Endothelial cell (in vitro differentiated cells): ENCODE data around the gene VAMP4. TPM values are rescaled to one million over a fixed set of nuclear protein-coding genes. Genes with fewer than 3 reads are reported as not detected.
"Not testable (repeated sequence)": the region's sequence is repeated elsewhere in the genome, so short reads cannot be mapped to it uniquely, and the experiment has no call there.

Source experiments
- DNase-seq: peaks from one replicate; pipeline ENCODE4 v3.0.0; 2021; ENCODE audit warnings: low spot score
- H3K27ac Mint-ChIP-seq: one replicate; pipeline ENCODE4 v1.8.0; 2021; ENCODE audit warnings: mixed read lengths, inconsistent platforms; ENCODE audit not compliant: unreplicated experiment
- H3K27me3 Mint-ChIP-seq: one replicate; pipeline ENCODE4 v1.8.0; 2021; ENCODE audit warnings: mild to moderate bottlenecking, moderate library complexity, mixed read lengths, inconsistent platforms; ENCODE audit not compliant: unreplicated experiment
- H3K36me3 Mint-ChIP-seq: one replicate; pipeline ENCODE4 v1.8.0; 2021; ENCODE audit warnings: mild to moderate bottlenecking, low read depth, mixed read lengths, inconsistent platforms; ENCODE audit not compliant: unreplicated experiment
- H3K4me1 Mint-ChIP-seq: one replicate; pipeline ENCODE4 v1.8.0; 2021; ENCODE audit warnings: mild to moderate bottlenecking, mixed read lengths, inconsistent platforms; ENCODE audit not compliant: unreplicated experiment
- H3K4me3 Mint-ChIP-seq: one replicate; pipeline ENCODE4 v1.8.0; 2021; ENCODE audit warnings: mild to moderate bottlenecking, mixed read lengths, inconsistent platforms; ENCODE audit not compliant: unreplicated experiment
- H3K9me3 Mint-ChIP-seq: one replicate; pipeline ENCODE4 v1.8.0; 2021; ENCODE audit warnings: mixed read lengths, inconsistent platforms; ENCODE audit not compliant: unreplicated experiment
- total RNA-seq: library from RNA; stranded (reverse); fragmentation: NEBNext Ultra II Directional; extraction: Animal tissue kit (Norgen Biotek cat#: 25700); gene quantifications from one replicate; pipeline ENCODE4 v1.2.1, GENCODE V29; 2021; ENCODE audit not compliant: unreplicated experiment
- TF ChIP-seq, protein P1 (sequence below): fragments of 200-600 bp; sonication (generic); IDR thresholded peaks from one replicate; pipeline ENCODE4 v1.5.0; 2021; ENCODE audit warnings: antibody characterized with exemption; ENCODE audit not compliant: unreplicated experiment

Gene VAMP4
- total RNA-seq, 1 donor from 2014 or later = 11.1 TPM

DNA sequence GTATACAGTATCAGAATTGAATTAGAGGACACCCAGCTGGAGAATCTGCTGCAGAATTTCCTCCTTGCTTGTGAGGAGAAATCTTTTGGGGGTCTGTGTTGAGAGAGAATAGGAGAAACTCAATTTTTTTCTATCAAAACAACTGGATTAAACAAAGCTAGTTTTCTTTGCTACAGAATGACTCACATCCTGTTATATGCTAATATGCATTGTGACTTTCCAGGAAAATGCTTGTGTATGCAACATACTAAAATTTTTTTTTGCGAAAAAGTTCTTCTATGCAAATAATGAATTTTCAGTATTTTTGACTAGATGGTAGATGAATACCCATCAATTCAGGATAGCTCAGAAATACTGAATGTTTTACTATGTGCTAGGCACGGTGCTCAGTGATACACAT, 2.2 kb downstream of the VAMP4 start:
- peak overlapping the region; percentile 9 for H3K4me3 Mint-ChIP-seq

DNA sequence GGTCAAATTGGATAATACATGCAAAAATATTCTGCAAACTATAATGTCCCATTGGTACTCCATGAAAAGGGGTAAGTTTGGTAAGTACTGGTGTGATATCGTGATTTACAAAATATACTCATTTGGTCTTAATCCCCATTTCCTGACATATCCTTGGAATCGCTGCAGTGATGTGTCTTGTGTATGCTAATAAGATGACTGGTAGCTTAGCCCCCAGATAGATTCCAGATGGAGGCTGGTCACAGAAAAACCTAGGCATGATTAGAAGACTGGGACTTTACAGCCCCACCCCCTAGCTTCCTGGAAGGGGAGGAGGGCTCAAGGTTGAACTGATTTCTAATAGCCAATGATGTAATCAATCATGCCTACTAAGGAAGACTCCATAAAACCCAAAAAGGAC, 3.0 kb downstream of the VAMP4 start:
- no peak overlapping the region for H3K27ac Mint-ChIP-seq
- no peak overlapping the region for H3K4me3 Mint-ChIP-seq
- TF ChIP-seq, protein P1, sequence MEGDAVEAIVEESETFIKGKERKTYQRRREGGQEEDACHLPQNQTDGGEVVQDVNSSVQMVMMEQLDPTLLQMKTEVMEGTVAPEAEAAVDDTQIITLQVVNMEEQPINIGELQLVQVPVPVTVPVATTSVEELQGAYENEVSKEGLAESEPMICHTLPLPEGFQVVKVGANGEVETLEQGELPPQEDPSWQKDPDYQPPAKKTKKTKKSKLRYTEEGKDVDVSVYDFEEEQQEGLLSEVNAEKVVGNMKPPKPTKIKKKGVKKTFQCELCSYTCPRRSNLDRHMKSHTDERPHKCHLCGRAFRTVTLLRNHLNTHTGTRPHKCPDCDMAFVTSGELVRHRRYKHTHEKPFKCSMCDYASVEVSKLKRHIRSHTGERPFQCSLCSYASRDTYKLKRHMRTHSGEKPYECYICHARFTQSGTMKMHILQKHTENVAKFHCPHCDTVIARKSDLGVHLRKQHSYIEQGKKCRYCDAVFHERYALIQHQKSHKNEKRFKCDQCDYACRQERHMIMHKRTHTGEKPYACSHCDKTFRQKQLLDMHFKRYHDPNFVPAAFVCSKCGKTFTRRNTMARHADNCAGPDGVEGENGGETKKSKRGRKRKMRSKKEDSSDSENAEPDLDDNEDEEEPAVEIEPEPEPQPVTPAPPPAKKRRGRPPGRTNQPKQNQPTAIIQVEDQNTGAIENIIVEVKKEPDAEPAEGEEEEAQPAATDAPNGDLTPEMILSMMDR = no peak

More for the DNA sequence above, 2.2 kb downstream of the VAMP4 start:
- Mint-ChIP-seq H3K27ac (no peak overlapping the region), H3K36me3 (peaks cover 7% of the 10 kb centered on the region), H3K27me3 (peaks cover 4% of the 10 kb centered on the region), H3K4me1 (peaks cover 33% of the 10 kb centered on the region), H3K9me3 (no peaks in the 10 kb centered on the region)
- TF ChIP-seq, protein P1 = no peak
- DNase-seq = no peak

DNA sequence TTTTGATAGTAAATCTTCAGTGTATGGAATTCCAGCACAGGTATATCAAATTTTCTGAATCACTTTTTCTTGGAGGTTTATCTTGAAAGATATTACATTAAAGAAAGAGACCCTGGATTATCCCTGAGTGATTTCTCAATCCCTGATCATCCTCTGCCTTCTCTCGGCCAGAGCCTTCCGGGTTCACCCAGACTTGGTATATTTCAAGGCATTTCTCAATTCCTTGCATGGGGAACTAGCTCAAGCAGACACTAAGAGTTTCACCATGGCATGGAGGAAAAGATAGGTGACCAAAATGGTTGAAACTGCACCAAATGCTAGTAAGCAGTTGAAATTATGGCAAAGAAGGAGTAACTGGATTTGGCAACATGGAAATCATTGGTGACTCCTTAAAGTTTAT, 5.7 kb downstream of the VAMP4 start:
- no peaks in the 10 kb centered on the region for H3K9me3 Mint-ChIP-seq
- no peak for DNase-seq
- H3K27ac Mint-ChIP-seq = no peak overlapping the region
- TF ChIP-seq, protein P1 = no peak
- H3K27me3 Mint-ChIP-seq = peaks cover 3% of the 10 kb centered on the region
- peaks cover 7% of the 10 kb centered on the region for H3K36me3 Mint-ChIP-seq
- no peak overlapping the region for H3K4me3 Mint-ChIP-seq
- H3K4me1 Mint-ChIP-seq = peaks cover 14% of the 10 kb centered on the region

More for the DNA sequence above, 3.0 kb downstream of the VAMP4 start:
- Mint-ChIP-seq H3K9me3 (no peaks in the 10 kb centered on the region), H3K36me3 (peaks cover 7% of the 10 kb centered on the region), H3K27me3 (peaks cover 4% of the 10 kb centered on the region), H3K4me1 (peaks cover 29% of the 10 kb centered on the region)
- no peak for DNase-seq

DNA sequence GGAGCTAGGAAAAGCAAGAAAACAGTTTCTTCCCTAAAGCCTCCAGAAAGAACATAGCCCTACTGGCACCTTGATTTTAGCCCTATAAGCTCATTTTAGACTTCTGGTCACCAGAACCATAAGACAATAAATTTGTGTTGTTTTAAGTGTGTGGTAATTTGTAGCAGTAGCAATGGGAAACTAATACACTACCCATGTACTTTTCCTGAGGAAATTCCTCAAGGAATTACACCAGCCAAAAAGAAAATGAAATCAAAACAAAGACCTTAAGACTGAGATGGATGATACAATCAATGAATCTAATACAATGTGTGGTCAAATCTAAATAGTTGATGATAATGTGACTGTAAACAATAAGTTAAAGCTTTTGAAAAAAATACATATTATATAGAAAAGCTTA, 11.8 kb downstream of the VAMP4 start:
- H3K27ac Mint-ChIP-seq = peak overlapping the region; percentile 86
- H3K36me3 Mint-ChIP-seq = peaks cover 13% of the 10 kb centered on the region
- H3K4me1 Mint-ChIP-seq = peaks cover 19% of the 10 kb centered on the region
- TF ChIP-seq, protein P1 = no peak
- no peak overlapping the region for H3K4me3 Mint-ChIP-seq
- peaks cover 2% of the 10 kb centered on the region for H3K27me3 Mint-ChIP-seq
- DNase-seq = no peak
- H3K9me3 Mint-ChIP-seq = no peaks in the 10 kb centered on the region

DNA sequence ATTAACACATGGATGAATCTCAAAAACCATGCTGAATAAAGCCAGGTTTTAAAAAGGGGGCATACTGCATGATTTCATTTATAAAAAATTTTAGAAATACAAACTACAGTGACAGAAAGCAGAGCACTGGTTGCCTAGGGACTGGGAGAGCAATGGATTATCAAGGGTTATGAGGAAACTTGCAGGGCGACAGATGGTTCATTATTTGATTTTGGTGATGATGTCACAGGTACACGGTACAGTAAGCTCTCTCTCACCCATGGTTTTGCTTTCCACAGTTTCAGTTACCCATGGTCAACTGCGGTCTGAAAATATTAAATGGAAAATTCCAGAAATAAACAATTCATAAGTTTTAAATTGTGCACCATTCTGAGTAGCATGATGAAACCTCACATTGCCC, 14.1 kb downstream of the VAMP4 start:
- peaks cover 25% of the 10 kb centered on the region for H3K36me3 Mint-ChIP-seq
- H3K27ac Mint-ChIP-seq = no peak overlapping the region
- no peak for DNase-seq
- no peak overlapping the region for H3K4me3 Mint-ChIP-seq
- peaks cover 19% of the 10 kb centered on the region for H3K4me1 Mint-ChIP-seq
- peaks cover 2% of the 10 kb centered on the region for H3K27me3 Mint-ChIP-seq
- no peaks in the 10 kb centered on the region for H3K9me3 Mint-ChIP-seq
- TF ChIP-seq, protein P1 = no peak

DNA sequence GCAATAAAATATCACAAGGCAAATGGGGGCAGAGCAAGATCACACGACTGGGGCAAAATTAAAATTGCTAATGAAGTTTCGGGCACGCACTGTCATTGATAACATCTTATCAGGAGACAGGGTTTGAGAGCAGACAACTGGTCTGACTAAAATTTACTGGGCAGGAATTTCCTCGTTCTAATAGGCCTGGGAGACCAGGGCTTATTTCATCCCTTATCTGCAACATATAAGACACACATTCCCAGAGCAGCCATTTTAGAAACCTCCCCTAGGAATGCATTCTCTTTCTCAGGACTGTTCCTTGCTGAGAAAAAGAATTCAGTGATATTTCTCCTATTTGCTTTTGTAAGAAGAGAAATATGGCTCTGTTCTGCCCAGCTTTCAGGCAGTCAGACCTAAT, 18.7 kb downstream of the VAMP4 start:
- not testable (repeated sequence) for DNase-seq, H3K9me3 Mint-ChIP-seq, H3K27ac Mint-ChIP-seq, H3K27me3 Mint-ChIP-seq, H3K4me1 Mint-ChIP-seq
- Mint-ChIP-seq H3K4me3 (peak overlapping the region; percentile 56), H3K36me3 (peaks cover 30% of the 10 kb centered on the region)
